B cell (primary cell): Measurements from ENCODE around the gene DSG2. TPM values are rescaled to one million over a fixed set of nuclear protein-coding genes. Genes with fewer than 3 reads are reported as not detected.

Source experiments
- ATAC-seq: fragments of 200-7000 bp; cut with Tn5 transposase; one replicate; pipeline ENCODE4 v1.10.0; 2021; ENCODE audit warnings: low read depth, mild to moderate bottlenecking, moderate number of reproducible peaks, moderate library complexity
- CTCF ChIA-PET: fragments of 350-600 bp; sonication (Branson Sonifier 250); formaldehyde crosslinking; loops from one replicate; lab custom pipeline; 2021; ENCODE audit warnings: antibody characterized with exemption, inconsistent platforms; lab: Charles Lee
- POLR2A ChIA-PET: fragments of 350-600 bp; sonication (Branson Sonifier 250); formaldehyde crosslinking; loops from one replicate; lab custom pipeline; 2021; ENCODE audit warnings: antibody characterized with exemption; lab: Charles Lee
- DNase-seq: peaks from one replicate; pipeline ENCODE4 v3.0.0; 2013
- H2AFZ ChIP-seq: 2 replicates; pipeline ENCODE4 v1.6.1; 2012; ENCODE audit warnings: mild to moderate bottlenecking, low read depth, low read length; ENCODE audit not compliant: insufficient read depth, poor library complexity, severe bottlenecking
- H3K27ac ChIP-seq, 2 donors: 1 replicate in 1 of 2; 2 replicates in 1 of 2; pipeline ENCODE4 v1.5.1; 2012 to 2013; ENCODE audit warnings: low read length in 2 of 2, mild to moderate bottlenecking in 2 of 2, moderate library complexity in 1 of 2
- H3K27me3 ChIP-seq, 4 experiments: fragments of 200-600 bp in 1 of 4; sonication (generic) in 1 of 4; replicated peaks in 1 of 4; 1 replicate in 2 of 4; 2 replicates in 2 of 4; pipeline versions ENCODE4 v1.6.1 to v1.7.0; 2013 to 2016; ENCODE audit warnings: low read length in 3 of 4, mild to moderate bottlenecking in 2 of 4, mixed read lengths in 1 of 4, moderate library complexity in 1 of 4; ENCODE audit not compliant: insufficient read depth in 4 of 4, control insufficient read depth in 3 of 4; ENCODE audit errors: control extremely low read depth in 1 of 4
- H3K36me3 ChIP-seq, 2 experiments: replicated peaks in 1 of 2; 1 replicate in 1 of 2; 2 replicates in 1 of 2; pipeline versions ENCODE4 v1.6.1 to v1.7.1; 2013; ENCODE audit warnings: low read length in 1 of 2; ENCODE audit not compliant: insufficient read depth in 2 of 2, control insufficient read depth in 1 of 2; ENCODE audit errors: control extremely low read depth in 1 of 2, extremely low read depth in 1 of 2
- H3K4me1 ChIP-seq, 2 donors: fragments of 200-600 bp in 1 of 2; sonication (generic) in 1 of 2; 1 replicate in 1 of 2; 2 replicates in 1 of 2; pipeline versions ENCODE4 v1.5.1 to v1.6.1; 2013 to 2017; ENCODE audit warnings: low read length in 2 of 2; ENCODE audit not compliant: control insufficient read depth in 2 of 2, insufficient read depth in 2 of 2
- H3K4me2 ChIP-seq: replicated peaks from 2 replicates; pipeline ENCODE3; 2012; ENCODE audit warnings: mild to moderate bottlenecking, low read depth, low read length; ENCODE audit not compliant: poor library complexity, severe bottlenecking
- H3K4me3 ChIP-seq, 5 experiments: fragments of 200-600 bp in 1 of 5; sonication (generic) in 1 of 5; 1 replicate in 3 of 5; 2 replicates in 2 of 5; pipeline versions ENCODE4 v1.5.1 to v1.7.0; 2011 to 2016; ENCODE audit warnings: low read length in 4 of 5, mild to moderate bottlenecking in 4 of 5, low read depth in 2 of 5, control low read depth in 1 of 5, moderate library complexity in 1 of 5; ENCODE audit not compliant: insufficient read depth in 1 of 5; ENCODE audit errors: control extremely low read depth in 1 of 5, extremely low read depth in 1 of 5
- H3K79me2 ChIP-seq: fragments of 200-600 bp; sonication (generic); one replicate; pipeline ENCODE4 v1.6.0; 2016; ENCODE audit warnings: low read length; ENCODE audit not compliant: control insufficient read depth, insufficient read depth
- H3K9ac ChIP-seq: fragments of 200-600 bp; sonication (generic); 2 replicates; pipeline ENCODE4 v1.6.1; 2017; ENCODE audit warnings: mild to moderate bottlenecking, low read length, moderate library complexity
- H3K9me3 ChIP-seq, 3 donors: one replicate each; pipeline versions ENCODE4 v1.6.1 to v1.7.1; 2013; ENCODE audit warnings: low read length in 2 of 3; ENCODE audit not compliant: control insufficient read depth in 2 of 3, insufficient read depth in 1 of 3; ENCODE audit errors: control extremely low read depth in 1 of 3
- H4K20me1 ChIP-seq: 2 replicates; pipeline ENCODE4 v1.6.0; 2012; ENCODE audit warnings: mild to moderate bottlenecking, low read length; ENCODE audit not compliant: insufficient read depth, control insufficient read depth, poor library complexity, severe bottlenecking
- H3K27ac Mint-ChIP-seq: one replicate; pipeline ENCODE4 v1.8.0; 2021; ENCODE audit warnings: mixed read lengths
- H3K27me3 Mint-ChIP-seq: one replicate; pipeline ENCODE4 v1.8.0; 2021; ENCODE audit warnings: mixed read lengths
- H3K4me1 Mint-ChIP-seq: one replicate; pipeline ENCODE4 v1.8.0; 2021; ENCODE audit warnings: mixed read lengths
- H3K4me3 Mint-ChIP-seq: one replicate; pipeline ENCODE4 v1.8.0; 2021; ENCODE audit warnings: mixed read lengths
- H3K9me3 Mint-ChIP-seq: one replicate; pipeline ENCODE4 v1.8.0; 2022; ENCODE audit warnings: mixed read lengths; ENCODE audit not compliant: insufficient read depth
- CTCF ChIP-seq: fragments of 200-600 bp; IDR thresholded peaks from one replicate; pipeline ENCODE4 v1.8.0; 2022; ENCODE audit warnings: antibody characterized with exemption, mild to moderate bottlenecking
- EZH2 ChIP-seq: IDR thresholded peaks from 2 replicates; pipeline ENCODE4 v1.6.1; 2012; ENCODE audit warnings: borderline replicate concordance, low read depth, mild to moderate bottlenecking, moderate library complexity, low read length; ENCODE audit not compliant: insufficient read depth, poor library complexity, severe bottlenecking
- WGBS: methylation state at CpG from one replicate; pipeline ENCODE4 v1.1.5; 2013; ENCODE audit warnings: missing lambda C conversion rate; ENCODE audit not compliant: insufficient coverage; 5-methylcytosine and 5-hydroxymethylcytosine counted together
- intact Hi-C: fragments of 100-400 bp; cut with micrococcal nuclease; formaldehyde crosslinking; loops from one replicate; pipeline ENCODE4 v1.10.0; 2022
- polyA plus RNA-seq: library from polyadenylated mRNA; depleted of rRNA; stranded (reverse); fragments of >200 nt; gene quantifications from 2 replicates; pipeline ENCODE4 v1.2.3, GENCODE V29; 2012
- total RNA-seq, 2 donors: library from RNA; stranded (reverse); fragments of 120-200 nt in 1 of 2; gene quantifications; 1 replicate in 1 of 2; 2 replicates in 1 of 2; pipeline versions ENCODE4 v1.2.3 to v1.2.4, GENCODE V29; 2013 to 2022

The DSG2 gene
- total and polyA plus RNA-seq, 2 donors (not counting 1 experiment from before 2014, with no cell fraction given): not detected

GRCh38 chr18:31592506-31593157 lies 94.7 kb downstream of the DSG2 start:
- Histone ChIP-seq H3K4me2 (no peak overlapping the region), H3K79me2 (no peaks in the 10 kb centered on the region), H3K4me3 (no peak overlapping the region), H3K9ac (no peak overlapping the region), H3K4me1 (no peaks in the 10 kb centered on the region), H3K27ac (no peak overlapping the region), H3K9me3 (no peaks in the 10 kb centered on the region), H2AFZ (no peak overlapping the region), H3K27me3 (no peaks in the 10 kb centered on the region), H4K20me1 (no peaks in the 10 kb centered on the region), H3K36me3 (no peaks in the 10 kb centered on the region)
- WGBS: 85% methylated on average over 4 of the region's 10 CpGs
- POLR2A ChIA-PET: no interaction called here
- Mint-ChIP-seq H3K9me3 (no peaks in the 10 kb centered on the region), H3K27ac (no peak overlapping the region), H3K27me3 (no peaks in the 10 kb centered on the region), H3K4me3 (no peak overlapping the region), H3K4me1 (no peaks in the 10 kb centered on the region)
- CTCF ChIA-PET: interaction anchor here (1.6 kb wide), 1 partner anchor 130 kb away, joined by 4 read pairs; no protein-coding TSS in a partner anchor
- TF ChIP-seq CTCF: no peak
- no peak for TF ChIP-seq EZH2
- ATAC-seq (no peak), DNase-seq (no peak)
- intact Hi-C loops: no loop called here

DNA sequence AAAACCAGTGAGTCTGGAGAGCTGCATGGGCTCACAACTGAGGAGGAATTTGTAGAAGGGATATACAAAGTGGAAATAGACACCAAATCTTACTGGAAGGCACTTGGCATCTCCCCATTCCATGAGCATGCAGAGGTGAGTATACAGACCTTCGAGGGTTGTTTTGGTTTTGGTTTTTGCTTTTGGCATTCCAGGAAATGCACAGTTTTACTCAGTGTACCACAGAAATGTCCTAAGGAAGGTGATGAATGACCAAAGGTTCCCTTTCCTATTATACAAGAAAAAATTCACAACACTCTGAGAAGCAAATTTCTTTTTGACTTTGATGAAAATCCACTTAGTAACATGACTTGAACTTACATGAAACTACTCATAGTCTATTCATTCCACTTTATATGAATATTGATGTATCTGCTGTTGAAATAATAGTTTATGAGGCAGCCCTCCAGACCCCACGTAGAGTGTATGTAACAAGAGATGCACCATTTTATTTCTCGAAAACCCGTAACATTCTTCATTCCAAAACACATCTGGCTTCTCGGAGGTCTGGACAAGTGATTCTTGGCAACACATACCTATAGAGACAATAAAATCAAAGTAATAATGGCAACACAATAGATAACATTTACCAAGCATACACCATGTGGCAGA lies 97.3 kb downstream of the DSG2 start:
- H3K4me3 ChIP-seq: no peak overlapping the region
- no peaks in the 10 kb centered on the region for H3K36me3 ChIP-seq
- H3K79me2 ChIP-seq: no peaks in the 10 kb centered on the region
- H3K27me3 ChIP-seq: no peaks in the 10 kb centered on the region
- ATAC-seq (no peak), DNase-seq (no peak)
- Mint-ChIP-seq H3K9me3 (no peaks in the 10 kb centered on the region), H3K27me3 (no peaks in the 10 kb centered on the region), H3K4me3 (no peak overlapping the region), H3K4me1 (no peaks in the 10 kb centered on the region), H3K27ac (no peak overlapping the region)
- no peaks in the 10 kb centered on the region for H3K4me1 ChIP-seq
- H3K27ac ChIP-seq: no peak overlapping the region
- no CpG with 5 or more reads among the region's 5 CpGs for WGBS
- CTCF ChIA-PET: no interaction called here
- H4K20me1 ChIP-seq: no peaks in the 10 kb centered on the region
- POLR2A ChIA-PET: no interaction called here
- H2AFZ ChIP-seq: no peak overlapping the region
- H3K9me3 ChIP-seq: no peaks in the 10 kb centered on the region
- H3K4me2 ChIP-seq: no peak overlapping the region
- H3K9ac ChIP-seq: no peak overlapping the region
- intact Hi-C loops: no loop called here
- TF ChIP-seq CTCF (no peak), EZH2 (no peak)
